WTC11 (cell line): Measurements from ENCODE around the gene ADGRL2. TPM values are rescaled to one million over a fixed set of nuclear protein-coding genes. Genes with fewer than 3 reads are reported as not detected.

Source experiments
- ATAC-seq: fragments of 200-7000 bp; cut with Tn5 transposase; 2 replicates; pipeline ENCODE4 v1.10.0; 2021; ENCODE audit warnings: mild to moderate bottlenecking, moderate library complexity
- CTCF ChIA-PET: fragments of 300-600 bp; sonication (Branson Sonifier 250); formaldehyde crosslinking; loops from one replicate; lab custom pipeline; 2021; ENCODE audit warnings: antibody characterized with exemption; lab: Charles Lee
- POLR2A ChIA-PET: fragments of 350-600 bp; sonication (Branson Sonifier 250); formaldehyde crosslinking; loops from one replicate; lab custom pipeline; 2021; ENCODE audit warnings: antibody characterized with exemption; lab: Charles Lee
- DNase-seq: peaks from one replicate; pipeline ENCODE4 v3.0.0; 2021; ENCODE audit warnings: low spot score
- H3K27ac Mint-ChIP-seq: 2 replicates; pipeline ENCODE4 v1.8.0; 2021; ENCODE audit warnings: mixed read lengths
- H3K27me3 Mint-ChIP-seq: 2 replicates; pipeline ENCODE4 v1.8.0; 2021; ENCODE audit warnings: low read depth, mild to moderate bottlenecking, moderate library complexity, mixed read lengths
- H3K36me3 Mint-ChIP-seq: 2 replicates; pipeline ENCODE4 v1.8.0; 2021; ENCODE audit warnings: mixed read lengths
- H3K4me1 Mint-ChIP-seq: 2 replicates; pipeline ENCODE4 v1.8.0; 2022; ENCODE audit warnings: mixed read lengths
- H3K4me3 Mint-ChIP-seq: 2 replicates; pipeline ENCODE4 v1.8.0; 2021; ENCODE audit warnings: mild to moderate bottlenecking, moderate library complexity, mixed read lengths
- H3K9me3 Mint-ChIP-seq: 2 replicates; pipeline ENCODE4 v1.8.0; 2021; ENCODE audit warnings: mixed read lengths
- ATF1 ChIP-seq: sonication (generic); formaldehyde crosslinking; IDR thresholded peaks from 2 replicates; pipeline ENCODE4 v1.8.1; 2023; ENCODE audit warnings: mild to moderate bottlenecking, moderate library complexity, missing genetic modification reagents
- EMX1 ChIP-seq: fragments of 250-450 bp; sonication (Bioruptor Pico); IDR thresholded peaks from 2 replicates; pipeline ENCODE4 v1.8.0; 2021; ENCODE audit warnings: mild to moderate bottlenecking
- GRHL2 ChIP-seq: fragments of 250-450 bp; sonication (Bioruptor Pico); IDR thresholded peaks from 2 replicates; pipeline ENCODE4 v1.8.0; 2022; ENCODE audit warnings: mild to moderate bottlenecking, moderate library complexity; ENCODE audit not compliant: insufficient replicate concordance, severe bottlenecking
- MXD4 ChIP-seq: fragments of 250-450 bp; sonication (Bioruptor Pico); IDR thresholded peaks from 2 replicates; pipeline ENCODE4 v1.8.0; 2021; ENCODE audit warnings: mild to moderate bottlenecking, moderate library complexity, borderline replicate concordance
- MYBL2 ChIP-seq: sonication (generic); formaldehyde crosslinking; IDR thresholded peaks from 2 replicates; pipeline ENCODE4 v1.8.1; 2023; ENCODE audit warnings: mild to moderate bottlenecking, moderate library complexity, missing genetic modification reagents
- NFATC4 ChIP-seq: fragments of 250-450 bp; sonication (Bioruptor Pico); IDR thresholded peaks from 2 replicates; pipeline ENCODE4 v1.9.0; 2021; ENCODE audit warnings: mild to moderate bottlenecking
- TCF7 ChIP-seq: sonication (generic); formaldehyde crosslinking; IDR thresholded peaks from 2 replicates; pipeline ENCODE4 v1.8.0; 2022; ENCODE audit warnings: mild to moderate bottlenecking, low read depth, missing genetic modification reagents, moderate library complexity
- ZNF416 ChIP-seq: fragments of 250-450 bp; sonication (Bioruptor Pico); IDR thresholded peaks from 2 replicates; pipeline ENCODE4 v1.9.0; 2021; ENCODE audit warnings: mild to moderate bottlenecking, inconsistent platforms
- total RNA-seq: library from RNA; stranded (reverse); gene quantifications from 3 replicates; pipeline ENCODE4 v1.2.3, GENCODE V29; 2021
- TF ChIP-seq, protein P1 (sequence below): fragments of 250-450 bp; sonication (Bioruptor Pico); IDR thresholded peaks from 2 replicates; pipeline ENCODE4 v1.9.0; 2021; ENCODE audit warnings: moderate library complexity, mild to moderate bottlenecking, inconsistent platforms, borderline replicate concordance
- TF ChIP-seq, protein P2 (sequence below): sonication (generic); formaldehyde crosslinking; IDR thresholded peaks from 2 replicates; pipeline ENCODE4 v1.8.1; 2023; ENCODE audit warnings: mild to moderate bottlenecking, missing genetic modification reagents
- TF ChIP-seq, protein P3 (sequence below): sonication (generic); formaldehyde crosslinking; IDR thresholded peaks from 2 replicates; pipeline ENCODE4 v1.8.0; 2023; ENCODE audit warnings: missing genetic modification reagents, mild to moderate bottlenecking, borderline replicate concordance
- TF ChIP-seq, protein P4 (sequence below): fragments of 250-450 bp; sonication (Bioruptor Pico); IDR thresholded peaks from 2 replicates; pipeline ENCODE4 v1.9.0; 2021; ENCODE audit warnings: mild to moderate bottlenecking
- TF ChIP-seq, protein P5 (sequence below): sonication (generic); formaldehyde crosslinking; IDR thresholded peaks from 2 replicates; pipeline ENCODE4 v1.8.1; 2023; ENCODE audit warnings: mild to moderate bottlenecking, missing genetic modification reagents, moderate library complexity
- TF ChIP-seq, protein P6 (sequence below): sonication (generic); formaldehyde crosslinking; conservative IDR thresholded peaks from 2 replicates; pipeline ENCODE4 v1.8.1; 2023; ENCODE audit warnings: mild to moderate bottlenecking, low read depth, missing genetic modification reagents, moderate library complexity
- TF ChIP-seq, protein P7 (sequence below): sonication (generic); formaldehyde crosslinking; IDR thresholded peaks from 2 replicates; pipeline ENCODE4 v1.8.1; 2022; ENCODE audit warnings: missing genetic modification reagents, borderline replicate concordance
- TF ChIP-seq, protein P8 (sequence below): fragments of 250-450 bp; sonication (Bioruptor Pico); IDR thresholded peaks from 2 replicates; pipeline ENCODE4 v1.8.0; 2021; ENCODE audit warnings: mild to moderate bottlenecking

Gene ADGRL2
- total RNA-seq, 1 experiment from 2014 or later = 71.6 TPM

DNA sequence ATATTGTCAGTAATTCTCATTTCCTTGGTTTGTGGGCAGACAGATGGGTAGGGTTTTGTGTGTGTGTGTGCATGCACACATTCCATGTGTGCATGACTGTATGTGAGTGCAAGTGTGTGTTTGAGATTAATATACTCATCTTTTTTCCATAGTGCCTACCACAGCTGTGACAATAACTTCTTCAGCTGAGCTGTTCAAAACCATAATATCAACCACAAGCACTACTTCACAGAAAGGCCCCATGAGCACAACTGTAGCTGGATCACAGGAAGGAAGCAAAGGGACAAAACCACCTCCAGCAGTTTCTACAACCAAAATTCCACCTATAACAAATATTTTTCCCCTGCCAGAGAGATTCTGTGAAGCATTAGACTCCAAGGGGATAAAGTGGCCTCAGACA is 149.3 kb downstream of the ADGRL2 start:
- H3K4me3 Mint-ChIP-seq = no peak overlapping the region
- peak overlapping the region; percentile 62 for H3K27ac Mint-ChIP-seq
- peaks cover 21% of the 10 kb centered on the region for H3K4me1 Mint-ChIP-seq
- H3K27me3 Mint-ChIP-seq = no peaks in the 10 kb centered on the region
- H3K36me3 Mint-ChIP-seq = peaks cover 27% of the 10 kb centered on the region
- TF ChIP-seq TCF7 (CRISPR knock-in tag) (no peak), MYBL2 (CRISPR knock-in tag) (no peak), GRHL2 (CRISPR knock-in tag) (no peak), ATF1 (no peak), NFATC4 (CRISPR knock-in tag) (no peak), MXD4 (CRISPR knock-in tag) (no peak), ZNF416 (no peak)
- TF ChIP-seq, protein P1, sequence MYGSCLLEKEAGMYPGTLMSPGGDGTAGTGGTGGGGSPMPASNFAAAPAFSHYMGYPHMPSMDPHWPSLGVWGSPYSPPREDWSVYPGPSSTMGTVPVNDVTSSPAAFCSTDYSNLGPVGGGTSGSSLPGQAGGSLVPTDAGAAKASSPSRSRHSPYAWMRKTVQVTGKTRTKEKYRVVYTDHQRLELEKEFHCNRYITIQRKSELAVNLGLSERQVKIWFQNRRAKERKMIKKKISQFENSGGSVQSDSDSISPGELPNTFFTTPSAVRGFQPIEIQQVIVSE (CRISPR knock-in tag) = no peak
- TF ChIP-seq, protein P2, sequence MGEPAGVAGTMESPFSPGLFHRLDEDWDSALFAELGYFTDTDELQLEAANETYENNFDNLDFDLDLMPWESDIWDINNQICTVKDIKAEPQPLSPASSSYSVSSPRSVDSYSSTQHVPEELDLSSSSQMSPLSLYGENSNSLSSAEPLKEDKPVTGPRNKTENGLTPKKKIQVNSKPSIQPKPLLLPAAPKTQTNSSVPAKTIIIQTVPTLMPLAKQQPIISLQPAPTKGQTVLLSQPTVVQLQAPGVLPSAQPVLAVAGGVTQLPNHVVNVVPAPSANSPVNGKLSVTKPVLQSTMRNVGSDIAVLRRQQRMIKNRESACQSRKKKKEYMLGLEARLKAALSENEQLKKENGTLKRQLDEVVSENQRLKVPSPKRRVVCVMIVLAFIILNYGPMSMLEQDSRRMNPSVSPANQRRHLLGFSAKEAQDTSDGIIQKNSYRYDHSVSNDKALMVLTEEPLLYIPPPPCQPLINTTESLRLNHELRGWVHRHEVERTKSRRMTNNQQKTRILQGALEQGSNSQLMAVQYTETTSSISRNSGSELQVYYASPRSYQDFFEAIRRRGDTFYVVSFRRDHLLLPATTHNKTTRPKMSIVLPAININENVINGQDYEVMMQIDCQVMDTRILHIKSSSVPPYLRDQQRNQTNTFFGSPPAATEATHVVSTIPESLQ = no peak
- TF ChIP-seq, protein P3, sequence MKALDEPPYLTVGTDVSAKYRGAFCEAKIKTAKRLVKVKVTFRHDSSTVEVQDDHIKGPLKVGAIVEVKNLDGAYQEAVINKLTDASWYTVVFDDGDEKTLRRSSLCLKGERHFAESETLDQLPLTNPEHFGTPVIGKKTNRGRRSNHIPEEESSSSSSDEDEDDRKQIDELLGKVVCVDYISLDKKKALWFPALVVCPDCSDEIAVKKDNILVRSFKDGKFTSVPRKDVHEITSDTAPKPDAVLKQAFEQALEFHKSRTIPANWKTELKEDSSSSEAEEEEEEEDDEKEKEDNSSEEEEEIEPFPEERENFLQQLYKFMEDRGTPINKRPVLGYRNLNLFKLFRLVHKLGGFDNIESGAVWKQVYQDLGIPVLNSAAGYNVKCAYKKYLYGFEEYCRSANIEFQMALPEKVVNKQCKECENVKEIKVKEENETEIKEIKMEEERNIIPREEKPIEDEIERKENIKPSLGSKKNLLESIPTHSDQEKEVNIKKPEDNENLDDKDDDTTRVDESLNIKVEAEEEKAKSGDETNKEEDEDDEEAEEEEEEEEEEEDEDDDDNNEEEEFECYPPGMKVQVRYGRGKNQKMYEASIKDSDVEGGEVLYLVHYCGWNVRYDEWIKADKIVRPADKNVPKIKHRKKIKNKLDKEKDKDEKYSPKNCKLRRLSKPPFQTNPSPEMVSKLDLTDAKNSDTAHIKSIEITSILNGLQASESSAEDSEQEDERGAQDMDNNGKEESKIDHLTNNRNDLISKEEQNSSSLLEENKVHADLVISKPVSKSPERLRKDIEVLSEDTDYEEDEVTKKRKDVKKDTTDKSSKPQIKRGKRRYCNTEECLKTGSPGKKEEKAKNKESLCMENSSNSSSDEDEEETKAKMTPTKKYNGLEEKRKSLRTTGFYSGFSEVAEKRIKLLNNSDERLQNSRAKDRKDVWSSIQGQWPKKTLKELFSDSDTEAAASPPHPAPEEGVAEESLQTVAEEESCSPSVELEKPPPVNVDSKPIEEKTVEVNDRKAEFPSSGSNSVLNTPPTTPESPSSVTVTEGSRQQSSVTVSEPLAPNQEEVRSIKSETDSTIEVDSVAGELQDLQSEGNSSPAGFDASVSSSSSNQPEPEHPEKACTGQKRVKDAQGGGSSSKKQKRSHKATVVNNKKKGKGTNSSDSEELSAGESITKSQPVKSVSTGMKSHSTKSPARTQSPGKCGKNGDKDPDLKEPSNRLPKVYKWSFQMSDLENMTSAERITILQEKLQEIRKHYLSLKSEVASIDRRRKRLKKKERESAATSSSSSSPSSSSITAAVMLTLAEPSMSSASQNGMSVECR (CRISPR knock-in tag) = no peak
- TF ChIP-seq, protein P4, sequence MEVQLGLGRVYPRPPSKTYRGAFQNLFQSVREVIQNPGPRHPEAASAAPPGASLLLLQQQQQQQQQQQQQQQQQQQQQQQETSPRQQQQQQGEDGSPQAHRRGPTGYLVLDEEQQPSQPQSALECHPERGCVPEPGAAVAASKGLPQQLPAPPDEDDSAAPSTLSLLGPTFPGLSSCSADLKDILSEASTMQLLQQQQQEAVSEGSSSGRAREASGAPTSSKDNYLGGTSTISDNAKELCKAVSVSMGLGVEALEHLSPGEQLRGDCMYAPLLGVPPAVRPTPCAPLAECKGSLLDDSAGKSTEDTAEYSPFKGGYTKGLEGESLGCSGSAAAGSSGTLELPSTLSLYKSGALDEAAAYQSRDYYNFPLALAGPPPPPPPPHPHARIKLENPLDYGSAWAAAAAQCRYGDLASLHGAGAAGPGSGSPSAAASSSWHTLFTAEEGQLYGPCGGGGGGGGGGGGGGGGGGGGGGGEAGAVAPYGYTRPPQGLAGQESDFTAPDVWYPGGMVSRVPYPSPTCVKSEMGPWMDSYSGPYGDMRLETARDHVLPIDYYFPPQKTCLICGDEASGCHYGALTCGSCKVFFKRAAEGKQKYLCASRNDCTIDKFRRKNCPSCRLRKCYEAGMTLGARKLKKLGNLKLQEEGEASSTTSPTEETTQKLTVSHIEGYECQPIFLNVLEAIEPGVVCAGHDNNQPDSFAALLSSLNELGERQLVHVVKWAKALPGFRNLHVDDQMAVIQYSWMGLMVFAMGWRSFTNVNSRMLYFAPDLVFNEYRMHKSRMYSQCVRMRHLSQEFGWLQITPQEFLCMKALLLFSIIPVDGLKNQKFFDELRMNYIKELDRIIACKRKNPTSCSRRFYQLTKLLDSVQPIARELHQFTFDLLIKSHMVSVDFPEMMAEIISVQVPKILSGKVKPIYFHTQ (CRISPR knock-in tag) = no peak
- CTCF ChIA-PET = no interaction called here
- POLR2A ChIA-PET = no interaction called here
- DNase-seq (no peak), ATAC-seq (no peak)
- H3K9me3 Mint-ChIP-seq = no peaks in the 10 kb centered on the region

DNA sequence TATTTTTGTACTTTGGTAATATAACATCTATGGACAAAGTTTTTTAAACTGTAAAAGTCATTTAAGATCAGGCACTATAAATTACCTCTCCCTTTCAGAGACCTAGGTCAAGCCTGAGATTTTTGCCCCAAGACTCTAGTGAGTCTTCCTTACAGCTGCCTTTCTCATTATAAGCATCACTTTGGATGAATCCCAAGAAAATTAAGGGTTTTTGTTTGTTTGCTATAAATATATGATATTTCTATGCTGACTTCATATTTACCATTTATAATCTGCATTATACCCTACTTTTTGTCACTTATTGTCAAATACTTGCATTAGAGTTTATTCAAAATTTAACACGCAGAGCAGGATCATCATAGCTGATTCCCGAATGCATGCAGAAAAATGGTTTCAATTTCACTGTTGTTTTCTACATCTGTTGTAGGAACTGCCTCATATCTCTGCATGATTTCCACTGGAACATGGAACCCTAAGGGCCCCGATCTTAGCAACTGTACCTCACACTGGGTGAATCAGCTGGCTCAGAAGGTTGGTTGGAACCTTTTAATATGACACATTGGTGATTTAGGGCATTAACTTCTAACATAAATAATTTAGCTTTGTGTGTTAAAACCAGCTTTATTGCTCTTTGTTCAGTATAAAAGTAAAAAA is 150.0 kb downstream of the ADGRL2 start:
- Mint-ChIP-seq H3K27me3 (no peaks in the 10 kb centered on the region), H3K4me1 (peaks cover 15% of the 10 kb centered on the region), H3K36me3 (peaks cover 31% of the 10 kb centered on the region), H3K4me3 (no peak overlapping the region), H3K27ac (no peak overlapping the region; the same call in 1 of the 2 replicates), H3K9me3 (no peaks in the 10 kb centered on the region)
- POLR2A ChIA-PET = no interaction called here
- ATAC-seq = no peak
- no peak for DNase-seq
- CTCF ChIA-PET = no interaction called here
- no peak for TF ChIP-seq GRHL2 (CRISPR knock-in tag)
- TF ChIP-seq, protein P5, sequence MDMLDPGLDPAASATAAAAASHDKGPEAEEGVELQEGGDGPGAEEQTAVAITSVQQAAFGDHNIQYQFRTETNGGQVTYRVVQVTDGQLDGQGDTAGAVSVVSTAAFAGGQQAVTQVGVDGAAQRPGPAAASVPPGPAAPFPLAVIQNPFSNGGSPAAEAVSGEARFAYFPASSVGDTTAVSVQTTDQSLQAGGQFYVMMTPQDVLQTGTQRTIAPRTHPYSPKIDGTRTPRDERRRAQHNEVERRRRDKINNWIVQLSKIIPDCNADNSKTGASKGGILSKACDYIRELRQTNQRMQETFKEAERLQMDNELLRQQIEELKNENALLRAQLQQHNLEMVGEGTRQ (CRISPR knock-in tag) = no peak
- TF ChIP-seq, protein P6, sequence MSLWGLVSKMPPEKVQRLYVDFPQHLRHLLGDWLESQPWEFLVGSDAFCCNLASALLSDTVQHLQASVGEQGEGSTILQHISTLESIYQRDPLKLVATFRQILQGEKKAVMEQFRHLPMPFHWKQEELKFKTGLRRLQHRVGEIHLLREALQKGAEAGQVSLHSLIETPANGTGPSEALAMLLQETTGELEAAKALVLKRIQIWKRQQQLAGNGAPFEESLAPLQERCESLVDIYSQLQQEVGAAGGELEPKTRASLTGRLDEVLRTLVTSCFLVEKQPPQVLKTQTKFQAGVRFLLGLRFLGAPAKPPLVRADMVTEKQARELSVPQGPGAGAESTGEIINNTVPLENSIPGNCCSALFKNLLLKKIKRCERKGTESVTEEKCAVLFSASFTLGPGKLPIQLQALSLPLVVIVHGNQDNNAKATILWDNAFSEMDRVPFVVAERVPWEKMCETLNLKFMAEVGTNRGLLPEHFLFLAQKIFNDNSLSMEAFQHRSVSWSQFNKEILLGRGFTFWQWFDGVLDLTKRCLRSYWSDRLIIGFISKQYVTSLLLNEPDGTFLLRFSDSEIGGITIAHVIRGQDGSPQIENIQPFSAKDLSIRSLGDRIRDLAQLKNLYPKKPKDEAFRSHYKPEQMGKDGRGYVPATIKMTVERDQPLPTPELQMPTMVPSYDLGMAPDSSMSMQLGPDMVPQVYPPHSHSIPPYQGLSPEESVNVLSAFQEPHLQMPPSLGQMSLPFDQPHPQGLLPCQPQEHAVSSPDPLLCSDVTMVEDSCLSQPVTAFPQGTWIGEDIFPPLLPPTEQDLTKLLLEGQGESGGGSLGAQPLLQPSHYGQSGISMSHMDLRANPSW = no peak
- TF ChIP-seq, protein P7, sequence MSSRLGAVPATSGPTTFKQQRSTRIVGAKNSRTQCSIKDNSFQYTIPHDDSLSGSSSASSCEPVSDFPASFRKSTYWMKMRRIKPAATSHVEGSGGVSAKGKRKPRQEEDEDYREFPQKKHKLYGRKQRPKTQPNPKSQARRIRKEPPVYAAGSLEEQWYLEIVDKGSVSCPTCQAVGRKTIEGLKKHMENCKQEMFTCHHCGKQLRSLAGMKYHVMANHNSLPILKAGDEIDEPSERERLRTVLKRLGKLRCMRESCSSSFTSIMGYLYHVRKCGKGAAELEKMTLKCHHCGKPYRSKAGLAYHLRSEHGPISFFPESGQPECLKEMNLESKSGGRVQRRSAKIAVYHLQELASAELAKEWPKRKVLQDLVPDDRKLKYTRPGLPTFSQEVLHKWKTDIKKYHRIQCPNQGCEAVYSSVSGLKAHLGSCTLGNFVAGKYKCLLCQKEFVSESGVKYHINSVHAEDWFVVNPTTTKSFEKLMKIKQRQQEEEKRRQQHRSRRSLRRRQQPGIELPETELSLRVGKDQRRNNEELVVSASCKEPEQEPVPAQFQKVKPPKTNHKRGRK (CRISPR knock-in tag) = no peak
- TF ChIP-seq, protein P8, sequence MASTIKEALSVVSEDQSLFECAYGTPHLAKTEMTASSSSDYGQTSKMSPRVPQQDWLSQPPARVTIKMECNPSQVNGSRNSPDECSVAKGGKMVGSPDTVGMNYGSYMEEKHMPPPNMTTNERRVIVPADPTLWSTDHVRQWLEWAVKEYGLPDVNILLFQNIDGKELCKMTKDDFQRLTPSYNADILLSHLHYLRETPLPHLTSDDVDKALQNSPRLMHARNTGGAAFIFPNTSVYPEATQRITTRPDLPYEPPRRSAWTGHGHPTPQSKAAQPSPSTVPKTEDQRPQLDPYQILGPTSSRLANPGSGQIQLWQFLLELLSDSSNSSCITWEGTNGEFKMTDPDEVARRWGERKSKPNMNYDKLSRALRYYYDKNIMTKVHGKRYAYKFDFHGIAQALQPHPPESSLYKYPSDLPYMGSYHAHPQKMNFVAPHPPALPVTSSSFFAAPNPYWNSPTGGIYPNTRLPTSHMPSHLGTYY (CRISPR knock-in tag) = no peak
- no peak for TF ChIP-seq EMX1 (CRISPR knock-in tag)
